DOHH2 (cell line): ENCODE results near the gene DNAH14.
"Not testable (repeated sequence)": the region's sequence is repeated elsewhere in the genome, so short reads cannot be mapped to it uniquely, and the experiment has no call there.

ENCODE experiments used
- CTCF ChIP-seq: fragments of 200-600 bp; sonication (generic); IDR thresholded peaks from one replicate; pipeline ENCODE4 v1.5.1; 2014; ENCODE audit warnings: antibody characterized with exemption, mild to moderate bottlenecking, low read depth, low read length; ENCODE audit not compliant: poor library complexity, severe bottlenecking
- EZH2phosphoT487 ChIP-seq: fragments of 200-600 bp; sonication (generic); IDR thresholded peaks from 2 replicates; pipeline ENCODE4 v1.6.1; 2017; ENCODE audit warnings: borderline replicate concordance, mild to moderate bottlenecking, antibody characterized with exemption, low read length, moderate library complexity, mixed read lengths

- not testable (repeated sequence) for TF ChIP-seq CTCF, EZH2phosphoT487
Measured at GRCh38 chr1:224945651-224946348, 16.3 kb downstream of the DNAH14 start.
